HFF-Myc (cell line): ENCODE measurements around the gene GALNT2.

Experiments
- DNase-seq: peaks from one replicate; pipeline ENCODE4 v3.0.0-alpha.2; 2011; ENCODE audit warnings: low read depth; ENCODE audit errors: extremely low read depth
- H3K4me3 ChIP-seq: replicated peaks from 2 replicates; pipeline ENCODE4 v1.5.1; 2011; ENCODE audit warnings: low read depth, mild to moderate bottlenecking, control low read depth, low read length
- CTCF ChIP-seq: IDR thresholded peaks from 2 replicates; pipeline ENCODE4 v1.5.1; 2012; ENCODE audit warnings: mild to moderate bottlenecking, low read depth, low read length, control low read depth; ENCODE audit errors: missing control alignments

Gene GALNT2

GRCh38 chr1:230246551-230246950, 179.5 kb downstream of the GALNT2 start:
- TF ChIP-seq CTCF = no peak
- H3K4me3 ChIP-seq = no peak overlapping the region
- no peak for DNase-seq

GRCh38 chr1:230248016-230248888, 181.2 kb downstream of the GALNT2 start:
- TF ChIP-seq CTCF = no peak
- H3K4me3 ChIP-seq = no peak overlapping the region
- DNase-seq = no peak

GRCh38 chr1:230248889-230249270, 181.8 kb downstream of the GALNT2 start:
- no peak overlapping the region for H3K4me3 ChIP-seq
- no peak for TF ChIP-seq CTCF
- no peak for DNase-seq

GRCh38 chr1:230249695-230250480, 182.8 kb downstream of the GALNT2 start:
- no peak for TF ChIP-seq CTCF
- DNase-seq = no peak
- H3K4me3 ChIP-seq = no peak overlapping the region

GRCh38 chr1:230250666-230251065, 183.6 kb downstream of the GALNT2 start:
- no peak for TF ChIP-seq CTCF
- H3K4me3 ChIP-seq = no peak overlapping the region
- no peak for DNase-seq

- no peak for TF ChIP-seq CTCF
- no peak for DNase-seq
These were observed 184.7 kb downstream of the GALNT2 start for GRCh38 chr1:230251644-230252191.

More at GRCh38 chr1:230251644-230252191, 184.7 kb downstream of the GALNT2 start:
- no peak overlapping the region for H3K4me3 ChIP-seq
